GM18907 (cell line): Measurements from ENCODE around the gene SAP25.

ENCODE experiments used
- ATAC-seq: cut with Tn5 transposase; IDR thresholded peaks from one replicate; pipeline ENCODE4 v1.9.1; 2021; ENCODE audit warnings: mild to moderate bottlenecking, moderate library complexity; ENCODE audit not compliant: unreplicated experiment

Gene SAP25

GRCh38 chr7:100598425-100598824 lies 24.7 kb upstream of the SAP25 start:
- no peak for ATAC-seq

DNA sequence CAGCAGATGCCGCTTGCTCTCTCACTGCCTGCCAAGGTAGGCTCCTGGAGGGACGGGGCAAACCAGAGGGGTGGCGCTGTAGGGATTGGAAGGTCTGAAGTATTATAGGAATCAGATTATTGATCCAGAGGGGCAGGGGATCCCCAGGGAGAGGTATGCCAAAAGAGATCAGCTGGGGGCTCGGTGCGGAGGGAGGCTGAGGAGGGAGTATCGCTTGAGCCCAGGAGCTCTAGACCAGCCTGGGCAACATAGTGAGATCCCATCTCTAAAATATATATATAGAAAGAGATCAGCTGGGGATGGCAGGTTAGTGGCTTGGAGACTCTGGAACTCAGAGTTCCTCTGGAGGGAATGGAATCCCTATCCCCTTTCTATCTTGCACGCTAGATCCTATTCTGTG lies 21.5 kb upstream of the SAP25 start:
- ATAC-seq = no peak

DNA sequence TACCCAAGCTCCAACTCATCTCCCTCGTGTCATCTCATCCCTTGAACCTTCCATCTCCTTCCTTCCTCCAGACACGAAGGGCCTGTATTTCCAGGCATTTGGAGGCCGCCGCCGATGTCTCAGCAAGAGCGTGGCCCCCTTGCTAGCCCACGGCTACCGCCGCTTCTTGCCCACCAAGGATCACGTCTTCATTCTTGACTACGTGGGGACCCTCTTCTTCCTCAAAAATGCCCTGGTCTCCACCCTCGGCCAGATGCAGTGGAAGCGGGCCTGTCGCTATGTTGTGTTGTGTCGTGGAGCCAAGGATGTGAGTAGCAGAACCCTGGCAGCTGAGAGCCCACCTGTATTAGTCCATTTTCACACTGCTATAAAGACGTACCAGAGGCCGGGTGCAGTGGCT lies 17.9 kb upstream of the SAP25 start:
- ATAC-seq = no peak

DNA sequence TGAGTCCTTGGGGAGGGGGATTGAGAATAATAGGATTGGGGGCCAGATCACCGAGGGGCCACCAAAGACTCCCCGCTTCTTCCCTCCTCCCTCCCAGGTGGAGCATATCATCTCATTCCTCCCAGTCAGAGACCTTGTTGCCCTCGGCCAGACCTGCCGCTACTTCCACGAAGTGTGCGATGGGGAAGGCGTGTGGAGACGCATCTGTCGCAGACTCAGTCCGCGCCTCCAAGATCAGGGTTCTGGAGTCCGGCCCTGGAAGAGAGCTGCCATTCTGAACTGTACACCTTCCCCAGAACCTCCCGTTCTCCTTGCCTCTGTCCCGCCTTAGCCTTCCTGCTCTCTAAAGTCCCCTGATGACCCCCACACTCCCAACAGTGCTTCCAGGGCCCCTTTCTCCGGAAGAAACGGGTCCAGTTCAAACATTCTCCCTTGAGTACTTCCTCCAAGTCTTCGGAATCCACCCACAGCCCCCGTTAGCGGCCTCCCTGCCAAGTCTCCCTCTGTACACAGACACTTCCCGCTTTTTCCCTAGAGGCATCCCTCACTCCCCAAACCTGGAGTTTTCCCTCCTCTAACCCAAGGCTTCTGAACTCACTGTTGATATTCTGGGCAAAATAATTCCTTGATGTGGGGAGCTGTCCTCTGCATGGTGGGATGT lies 16.5 kb upstream of the SAP25 start:
- no peak for ATAC-seq

DNA sequence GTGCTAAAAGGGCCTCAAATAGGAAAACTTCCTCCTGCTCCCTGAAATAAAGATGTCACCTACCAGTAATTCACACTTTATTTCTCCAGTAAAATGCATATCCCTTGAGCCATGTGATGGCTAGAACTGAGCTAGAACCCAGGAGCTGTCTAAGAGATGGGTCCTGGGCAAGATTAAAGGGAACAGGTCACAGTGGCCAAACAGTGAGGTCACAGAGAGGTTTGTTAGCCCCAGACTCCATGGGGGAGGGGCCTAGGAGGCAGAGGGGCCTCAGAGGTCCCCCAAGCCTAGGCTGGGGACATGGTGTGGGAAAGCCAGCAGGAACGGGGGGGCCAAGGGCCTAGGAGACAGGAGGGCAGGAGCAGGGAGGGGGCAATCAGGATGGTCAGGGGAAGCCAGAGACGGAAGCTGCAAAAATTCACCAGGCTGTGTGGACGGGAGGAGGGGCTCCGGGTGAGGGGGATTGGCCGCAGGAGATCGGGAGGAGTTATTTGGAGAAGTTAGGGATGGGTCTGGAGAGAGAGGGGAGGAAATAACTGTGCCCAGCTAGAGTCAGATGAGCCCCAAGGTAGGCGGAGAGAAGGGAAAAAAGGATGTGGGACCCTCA lies 15.7 kb upstream of the SAP25 start:
- ATAC-seq = no peak

- ATAC-seq = no peak
Observed at GRCh38 chr7:100588438-100588837, 14.7 kb upstream of the SAP25 start.

DNA sequence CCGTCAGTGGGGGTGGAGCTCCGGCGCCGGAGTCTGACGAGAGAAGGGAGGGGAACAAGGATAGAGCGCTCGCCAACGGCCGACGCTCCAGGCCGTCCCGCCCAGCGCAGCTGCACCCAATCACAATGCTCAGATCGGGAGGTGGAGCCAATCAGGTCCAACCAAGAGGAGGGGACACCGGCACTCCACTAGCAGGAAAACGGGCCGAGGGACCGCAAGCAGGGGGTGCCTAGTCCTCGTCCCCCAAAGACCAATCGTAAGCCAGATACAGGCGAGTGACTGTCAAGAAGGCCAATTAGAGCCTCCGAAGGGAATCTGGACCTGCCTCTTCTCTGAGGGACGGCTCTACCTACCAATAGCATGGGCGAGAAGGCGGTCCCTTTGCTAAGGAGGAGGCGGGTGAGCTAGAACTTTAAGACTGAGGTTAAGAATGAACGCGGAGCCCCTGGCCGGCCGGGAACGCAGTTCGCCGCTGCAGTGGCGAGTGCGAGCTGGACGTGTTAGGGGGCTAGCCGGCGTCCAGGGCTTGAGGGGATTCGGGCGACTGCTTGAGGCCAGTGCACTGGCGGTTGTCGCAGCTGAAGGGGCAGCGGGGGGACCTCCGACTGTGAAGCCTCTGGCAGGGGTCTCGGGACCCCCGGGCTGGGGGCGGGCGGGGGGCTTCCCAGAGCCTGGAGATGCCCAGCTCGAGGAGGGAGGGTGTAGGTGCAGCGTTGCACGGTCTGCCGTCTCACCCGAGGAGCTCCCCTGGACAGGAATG lies 12.7 kb upstream of the SAP25 start, which contains the start of gene FBXO24:
FBXO24 (plus strand) TSS at position 63 of the 760 bp plus-strand sequence; CDS start at position 361, 298 bp downstream.
- peak; percentile 87 for ATAC-seq

DNA sequence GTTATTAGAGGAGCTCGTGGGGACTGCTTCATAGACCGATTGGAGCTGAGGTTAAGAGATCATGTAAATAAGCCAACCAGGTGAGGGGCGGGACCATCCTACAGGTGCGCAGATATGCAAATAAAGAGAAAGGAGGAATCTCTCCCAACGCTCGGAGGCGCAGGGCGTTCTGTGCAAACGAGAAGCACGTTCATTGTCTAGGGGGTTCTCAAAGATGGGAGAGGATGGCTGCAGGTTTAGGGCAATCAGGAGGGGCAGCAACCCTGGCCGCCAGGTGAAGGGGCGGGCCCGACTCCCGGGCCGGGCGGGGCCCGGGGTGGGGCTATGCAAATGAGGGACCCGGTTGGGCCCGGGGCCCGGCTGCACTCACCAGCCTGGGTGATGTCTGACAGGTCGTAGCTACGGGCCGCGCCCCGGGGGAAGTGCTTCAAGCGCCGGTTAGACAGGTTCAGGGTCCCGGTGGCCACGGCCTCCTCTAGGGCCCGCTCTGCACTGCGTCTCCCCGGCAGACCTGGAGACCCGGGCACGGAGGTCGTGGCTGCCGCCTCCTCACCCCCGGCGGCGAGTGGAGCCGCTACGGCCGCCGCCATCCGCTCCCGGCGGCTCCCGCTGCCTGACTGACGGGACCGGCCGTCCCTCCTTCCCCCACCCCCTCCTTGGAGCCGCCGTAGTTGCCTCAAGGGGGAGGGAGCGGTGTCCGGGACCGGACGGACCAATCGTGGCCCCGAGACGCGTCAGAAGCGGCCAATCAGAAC lies 12.0 kb upstream of the SAP25 start, which contains the start of gene LRCH4:
LRCH4 (minus strand) TSS at position 619 of the 755 bp plus-strand sequence; CDS start at position 590, 29 bp downstream.
- peak; percentile 29 for ATAC-seq

GRCh38 chr7:100584683-100585510 lies 11.2 kb upstream of the SAP25 start:
- no peak for ATAC-seq

DNA sequence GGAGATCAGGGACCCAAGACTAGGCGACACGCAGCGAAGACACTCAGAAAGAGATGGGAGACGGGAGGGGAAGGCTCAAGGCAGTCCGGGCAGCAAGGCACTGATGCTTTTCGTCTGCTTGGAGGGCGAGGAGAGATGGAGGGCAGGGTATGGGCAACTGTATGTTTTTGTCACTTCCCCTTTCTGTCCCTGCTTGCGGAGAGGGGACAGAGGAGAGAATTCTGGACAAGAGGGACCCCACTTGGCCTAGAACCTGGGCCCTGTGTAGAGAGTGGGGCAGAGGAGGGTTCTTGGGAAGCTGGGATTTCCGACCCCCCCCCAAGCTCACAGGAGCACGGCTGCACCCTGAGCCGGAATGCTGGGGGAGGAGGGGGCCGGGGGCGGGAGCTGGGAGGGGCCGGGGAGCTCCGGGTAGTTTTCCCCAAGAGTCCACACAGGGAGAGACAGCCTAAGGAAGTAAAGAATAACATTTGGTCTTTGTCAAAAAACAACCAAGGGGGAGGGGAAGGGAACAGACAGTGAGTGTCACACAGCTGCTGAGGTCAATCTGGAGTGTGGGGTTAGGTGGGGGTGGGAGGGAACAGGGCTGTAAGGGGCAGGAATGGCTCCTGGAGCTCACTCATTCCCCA lies 10.5 kb upstream of the SAP25 start:
- ATAC-seq = no peak

DNA sequence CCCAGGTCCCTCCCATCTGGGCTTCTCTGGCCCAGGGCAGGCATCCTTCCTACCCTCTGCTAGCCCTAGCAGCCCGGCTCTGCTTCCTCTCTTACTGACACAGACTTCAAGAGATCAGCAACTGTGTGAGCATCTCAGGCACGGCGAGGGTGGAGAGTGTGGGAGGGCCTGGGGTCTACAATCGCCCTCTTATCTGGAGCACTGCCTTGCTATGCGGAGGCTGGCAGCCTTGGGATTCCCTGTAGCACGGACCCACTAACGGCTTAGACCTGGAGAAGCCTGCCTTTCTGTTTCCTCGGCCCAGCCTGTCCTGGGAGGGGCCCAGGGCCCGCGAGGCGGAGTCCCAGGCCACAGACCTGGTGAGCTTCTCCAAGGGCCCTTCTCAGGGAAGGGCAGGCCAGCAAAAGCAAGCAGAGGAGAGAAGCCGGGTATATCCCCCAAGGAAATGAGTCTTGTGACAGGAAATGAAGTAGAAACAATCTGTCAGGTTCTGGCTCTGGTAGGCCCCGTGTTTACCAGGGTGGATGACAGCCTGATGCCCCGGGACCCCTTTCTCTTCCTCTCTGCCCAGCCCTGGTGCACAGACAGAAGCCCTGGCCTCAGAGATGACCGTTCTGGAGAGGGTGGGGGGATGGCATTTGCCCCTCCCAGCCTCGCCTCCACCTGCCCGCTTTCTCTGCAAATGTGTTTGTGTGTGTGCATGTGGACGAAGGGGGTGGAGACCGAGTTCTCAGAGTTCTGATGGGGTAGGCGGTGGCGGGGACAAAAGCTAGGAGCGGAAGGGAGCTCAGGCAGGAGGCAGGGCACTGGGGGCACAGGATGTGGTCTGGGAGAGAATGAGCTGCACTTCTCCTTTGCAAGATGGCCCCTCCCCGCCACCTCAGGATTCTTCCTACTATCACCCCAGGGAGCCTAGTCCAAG lies 9.7 kb upstream of the SAP25 start:
- ATAC-seq = no peak

- ATAC-seq = no peak
Observed at GRCh38 chr7:100582650-100583049, 8.9 kb upstream of the SAP25 start.

GRCh38 chr7:100582041-100582579 lies 8.4 kb upstream of the SAP25 start:
- ATAC-seq = no peak

GRCh38 chr7:100580466-100581283 lies 7.0 kb upstream of the SAP25 start:
- no peak for ATAC-seq

- ATAC-seq = no peak
Observed at GRCh38 chr7:100578246-100579183, 4.8 kb upstream of the SAP25 start.

- ATAC-seq = no peak
Observed at GRCh38 chr7:100577507-100577906, 3.8 kb upstream of the SAP25 start.

DNA sequence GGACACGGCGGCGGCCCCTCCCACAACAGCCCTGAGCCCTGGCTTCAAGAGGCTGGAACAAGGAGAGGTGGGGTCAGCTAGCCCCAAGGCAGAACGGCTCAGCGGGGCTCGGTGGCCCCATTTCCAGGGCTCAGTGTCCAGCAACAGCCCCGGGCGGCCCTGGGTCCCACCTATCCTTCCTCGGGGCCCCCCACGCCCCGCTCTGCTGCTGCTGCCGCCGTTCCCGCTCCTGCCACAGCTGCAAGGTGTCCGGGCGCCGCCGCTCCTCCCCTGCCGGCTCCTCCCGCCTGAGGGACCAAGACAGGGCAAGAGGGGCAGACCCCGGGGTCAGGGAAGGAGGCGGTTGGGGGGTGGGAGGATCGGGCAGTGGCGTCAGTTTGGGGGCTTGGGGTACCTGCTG lies 3.4 kb upstream of the SAP25 start:
- ATAC-seq = no peak
